GM12874 (cell line): Measurements from ENCODE around the gene IMP4.

Experiments
- TF ChIP-seq, protein P1 (sequence below): IDR thresholded peaks from 2 replicates; pipeline ENCODE4 v1.5.1; 2011; ENCODE audit warnings: low read depth, mild to moderate bottlenecking, control low read depth, low read length, moderate library complexity; ENCODE audit not compliant: insufficient read depth

Gene IMP4

DNA sequence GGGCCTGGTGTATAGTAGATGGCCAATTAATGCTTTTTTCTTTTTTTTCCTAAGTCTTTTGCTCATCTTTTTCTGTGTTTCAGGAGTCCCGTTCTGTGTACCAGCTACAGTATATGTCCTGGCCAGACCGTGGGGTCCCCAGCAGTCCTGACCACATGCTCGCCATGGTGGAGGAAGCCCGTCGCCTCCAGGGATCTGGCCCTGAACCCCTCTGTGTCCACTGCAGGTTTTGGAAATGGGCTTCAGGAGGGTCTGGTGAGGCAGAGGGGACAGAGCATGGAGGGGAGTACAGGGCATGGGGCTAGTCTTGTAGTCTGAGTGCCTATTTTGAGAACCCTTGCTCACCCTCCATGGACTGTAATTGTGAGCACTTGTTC lies 27.3 kb downstream of the IMP4 start:
- TF ChIP-seq, protein P1, sequence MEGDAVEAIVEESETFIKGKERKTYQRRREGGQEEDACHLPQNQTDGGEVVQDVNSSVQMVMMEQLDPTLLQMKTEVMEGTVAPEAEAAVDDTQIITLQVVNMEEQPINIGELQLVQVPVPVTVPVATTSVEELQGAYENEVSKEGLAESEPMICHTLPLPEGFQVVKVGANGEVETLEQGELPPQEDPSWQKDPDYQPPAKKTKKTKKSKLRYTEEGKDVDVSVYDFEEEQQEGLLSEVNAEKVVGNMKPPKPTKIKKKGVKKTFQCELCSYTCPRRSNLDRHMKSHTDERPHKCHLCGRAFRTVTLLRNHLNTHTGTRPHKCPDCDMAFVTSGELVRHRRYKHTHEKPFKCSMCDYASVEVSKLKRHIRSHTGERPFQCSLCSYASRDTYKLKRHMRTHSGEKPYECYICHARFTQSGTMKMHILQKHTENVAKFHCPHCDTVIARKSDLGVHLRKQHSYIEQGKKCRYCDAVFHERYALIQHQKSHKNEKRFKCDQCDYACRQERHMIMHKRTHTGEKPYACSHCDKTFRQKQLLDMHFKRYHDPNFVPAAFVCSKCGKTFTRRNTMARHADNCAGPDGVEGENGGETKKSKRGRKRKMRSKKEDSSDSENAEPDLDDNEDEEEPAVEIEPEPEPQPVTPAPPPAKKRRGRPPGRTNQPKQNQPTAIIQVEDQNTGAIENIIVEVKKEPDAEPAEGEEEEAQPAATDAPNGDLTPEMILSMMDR = no peak

DNA sequence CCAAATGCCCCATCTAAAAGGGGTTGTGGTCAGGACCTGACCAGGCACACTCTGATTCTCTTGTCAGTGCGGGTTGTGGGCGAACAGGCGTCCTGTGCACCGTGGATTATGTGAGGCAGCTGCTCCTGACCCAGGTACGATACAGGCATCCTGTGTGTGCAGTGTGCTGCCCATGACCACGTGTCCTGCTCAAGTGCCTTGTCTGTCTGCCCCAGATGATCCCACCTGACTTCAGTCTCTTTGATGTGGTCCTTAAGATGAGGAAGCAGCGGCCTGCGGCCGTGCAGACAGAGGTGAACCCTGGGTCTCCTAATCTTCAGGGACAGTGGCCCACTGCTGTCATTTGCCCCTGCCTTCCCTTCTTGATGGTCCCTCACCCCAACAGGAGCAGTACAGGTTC lies 27.8 kb downstream of the IMP4 start:
- TF ChIP-seq, protein P1 = no peak

DNA sequence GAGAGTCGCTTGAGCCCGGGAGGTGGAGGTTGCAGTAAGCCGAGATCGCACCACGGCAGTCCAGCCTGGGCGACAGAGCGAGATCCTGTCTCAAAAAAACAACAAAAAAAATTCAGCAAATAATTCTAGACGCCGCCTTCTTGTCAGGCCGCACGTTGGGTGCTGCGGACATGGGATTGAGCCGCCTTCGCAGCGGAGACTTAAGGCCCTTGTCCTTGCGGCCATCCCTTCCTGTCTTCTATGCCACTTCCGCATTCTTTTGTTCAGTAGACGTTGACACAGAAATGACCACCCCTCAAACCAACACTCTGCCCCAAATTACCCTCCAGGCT lies 29.0 kb downstream of the IMP4 start:
- TF ChIP-seq, protein P1 = no peak

DNA sequence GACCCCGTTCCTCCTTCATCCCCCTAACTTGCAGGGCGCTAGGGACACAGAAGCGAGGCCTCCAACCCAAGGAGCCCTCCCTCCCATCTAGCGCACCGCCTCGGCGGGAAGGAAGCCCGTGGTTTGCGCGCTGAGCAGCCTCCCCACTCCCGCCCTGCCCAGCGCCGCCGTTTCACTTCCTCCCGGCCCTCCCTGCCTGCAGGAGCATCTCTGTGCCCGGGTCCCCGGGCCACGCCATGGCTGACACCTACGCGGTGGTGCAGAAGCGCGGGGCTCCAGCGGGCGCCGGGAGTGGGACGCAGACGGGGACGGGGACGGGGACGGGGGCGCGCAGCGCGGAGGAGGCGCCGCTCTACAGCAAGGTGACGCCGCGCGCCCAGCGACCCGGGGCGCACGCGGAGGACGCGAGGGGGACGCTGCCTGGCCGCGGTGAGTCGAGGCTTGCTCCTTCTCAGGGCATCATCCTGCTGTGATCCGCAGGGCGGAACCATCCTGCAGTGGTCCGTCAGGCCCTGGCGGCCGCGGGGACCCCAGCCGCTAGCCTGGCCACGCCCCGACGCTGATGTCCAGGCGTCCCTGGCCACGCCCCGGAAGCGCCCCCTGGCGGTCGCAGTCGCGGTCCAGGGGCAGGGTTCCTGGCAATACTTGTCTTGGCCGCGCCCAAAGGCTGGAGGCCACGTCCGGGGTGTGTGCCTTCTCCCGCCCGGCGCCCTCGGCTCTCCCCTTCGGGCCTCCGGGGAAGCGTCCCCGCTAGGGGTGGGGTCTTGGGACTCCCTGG lies 29.5 kb downstream of the IMP4 start:
- TF ChIP-seq, protein P1 = peak; percentile 93

DNA sequence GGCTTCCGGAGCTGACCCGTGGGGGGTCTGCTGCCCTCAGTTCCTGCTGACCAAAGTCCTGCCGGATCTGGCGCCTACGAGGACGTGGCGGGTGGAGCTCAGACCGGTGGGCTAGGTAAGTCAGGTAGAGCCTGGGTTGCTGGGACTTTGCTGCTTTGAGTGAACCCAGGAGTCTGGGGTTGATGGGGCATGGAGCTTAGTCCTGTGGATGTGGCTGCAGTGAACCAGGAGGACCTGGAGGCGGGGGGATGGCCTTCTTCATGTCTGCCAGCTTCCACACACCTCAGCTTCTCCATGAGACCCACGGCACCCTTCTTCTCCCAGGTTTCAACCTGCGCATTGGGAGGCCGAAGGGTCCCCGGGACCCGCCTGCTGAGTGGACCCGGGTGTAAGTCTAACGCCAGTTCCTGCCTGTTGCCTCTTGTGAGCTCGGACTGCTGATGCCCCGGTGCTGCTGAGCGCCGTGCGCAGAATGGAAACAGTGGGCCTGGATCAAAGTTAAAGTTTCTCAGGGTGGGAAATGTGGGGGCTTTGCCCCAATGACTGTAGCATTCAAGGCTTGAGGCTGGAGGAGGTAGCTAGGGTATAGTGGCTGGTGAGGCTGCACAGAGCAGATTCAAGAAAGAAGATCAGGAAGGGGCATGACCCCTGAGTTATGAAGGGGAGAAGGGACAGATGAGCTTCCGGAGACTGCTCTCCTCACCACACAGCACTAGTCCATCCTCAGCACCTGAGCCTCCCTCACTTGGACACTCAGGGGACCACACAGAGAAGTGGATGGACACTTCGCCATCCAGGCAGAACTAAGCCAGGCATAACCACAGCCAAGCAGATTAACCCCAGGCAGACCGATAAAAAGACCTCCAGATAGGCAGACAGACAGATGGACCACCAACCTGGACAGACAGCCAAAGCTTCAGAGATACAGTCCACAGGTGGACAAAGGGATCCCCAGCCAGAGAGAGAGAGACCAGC lies 30.4 kb downstream of the IMP4 start:
- TF ChIP-seq, protein P1 = no peak

DNA sequence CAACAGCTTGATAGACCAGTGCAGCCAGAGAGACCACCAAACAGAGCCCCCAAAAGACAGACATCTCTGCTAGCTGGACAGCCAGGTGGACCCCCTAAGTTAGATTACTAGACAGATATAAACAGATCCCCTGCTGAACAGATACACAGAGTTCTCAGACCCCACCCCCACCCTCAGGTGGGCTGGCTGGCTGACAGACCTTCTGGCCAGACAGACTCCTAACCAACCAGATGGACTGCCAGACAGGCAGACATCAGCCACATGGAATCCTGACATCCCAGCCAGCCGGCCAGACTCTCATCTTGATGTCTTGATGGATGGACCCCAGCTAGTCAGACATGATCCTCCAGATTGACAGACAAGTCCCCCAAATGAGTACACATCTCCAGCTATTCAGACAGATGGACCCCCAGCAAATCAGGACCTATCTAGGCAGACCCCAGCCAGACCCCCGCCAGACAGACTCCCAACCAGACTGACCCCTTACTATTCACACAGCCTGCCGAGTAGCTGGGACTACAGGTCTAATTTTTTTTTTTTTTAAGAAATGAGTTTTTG lies 31.2 kb downstream of the IMP4 start:
- TF ChIP-seq, protein P1 = no peak
